Measurements from ENCODE around the gene ZNF608. TPM values are rescaled to one million over a fixed set of nuclear protein-coding genes. Genes with fewer than 3 reads are reported as not detected.

ZNF608 gene
- total and polyA plus RNA-seq, 2 experiments from 2014 or later, result 12.4 to 30.0 TPM

DNA sequence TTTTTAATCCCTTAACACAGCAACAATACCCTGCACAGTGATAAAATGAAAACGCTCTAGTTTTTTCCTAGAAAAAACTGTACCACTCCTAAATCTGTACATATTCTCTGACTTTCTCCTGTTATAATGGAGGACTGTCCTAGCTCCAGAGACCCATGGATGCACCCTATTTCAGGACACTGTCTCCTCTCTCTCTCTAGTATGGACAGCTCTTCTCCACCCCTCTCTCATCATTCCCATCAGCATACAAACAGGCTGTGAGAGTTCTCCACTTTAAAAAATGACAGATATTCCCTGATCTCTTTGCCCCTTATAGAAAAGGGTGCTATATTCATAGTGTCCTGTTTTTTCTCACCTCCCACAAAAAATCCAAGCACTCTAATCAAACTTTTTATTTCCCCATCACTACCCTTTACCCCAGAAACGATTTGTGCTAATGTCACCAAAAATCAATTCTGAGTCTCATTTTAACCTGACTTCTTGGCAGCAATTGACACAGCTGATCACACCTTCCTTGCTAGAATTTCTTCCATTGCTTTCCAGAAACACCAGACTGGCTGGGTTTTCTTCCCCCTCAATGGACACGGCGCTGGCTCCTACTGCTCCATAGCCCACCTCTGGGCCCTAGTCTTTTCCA lies 20.7 kb downstream of the ZNF608 start:
- no peak overlapping the region for H3K4me3 ChIP-seq
- H3K27ac ChIP-seq, result no peak overlapping the region
- DNase-seq (ENCODE audit: low spot score), result no peak
- peaks cover 92% of the 10 kb centered on the region for H3K79me2 ChIP-seq
- peaks cover 7% of the 10 kb centered on the region for H4K20me1 ChIP-seq (ENCODE audit: insufficient read depth, poor library complexity, severe bottlenecking)
- H3K36me3 ChIP-seq (replicated peaks; ENCODE audit: insufficient read depth, low read depth), result no peaks in the 10 kb centered on the region
- H3K4me2 ChIP-seq, result no peak overlapping the region
- H2AFZ ChIP-seq, result no peak overlapping the region
- TF ChIP-seq EZH2phosphoT487 (IDR thresholded peaks at IDR 0.05; ENCODE audit: low read depth, severe bottlenecking, unreplicated experiment) (no peak), EZH2 (IDR thresholded peaks at IDR 0.05; ENCODE audit: borderline replicate concordance) (no peak)
- TF ChIP-seq, protein P1, sequence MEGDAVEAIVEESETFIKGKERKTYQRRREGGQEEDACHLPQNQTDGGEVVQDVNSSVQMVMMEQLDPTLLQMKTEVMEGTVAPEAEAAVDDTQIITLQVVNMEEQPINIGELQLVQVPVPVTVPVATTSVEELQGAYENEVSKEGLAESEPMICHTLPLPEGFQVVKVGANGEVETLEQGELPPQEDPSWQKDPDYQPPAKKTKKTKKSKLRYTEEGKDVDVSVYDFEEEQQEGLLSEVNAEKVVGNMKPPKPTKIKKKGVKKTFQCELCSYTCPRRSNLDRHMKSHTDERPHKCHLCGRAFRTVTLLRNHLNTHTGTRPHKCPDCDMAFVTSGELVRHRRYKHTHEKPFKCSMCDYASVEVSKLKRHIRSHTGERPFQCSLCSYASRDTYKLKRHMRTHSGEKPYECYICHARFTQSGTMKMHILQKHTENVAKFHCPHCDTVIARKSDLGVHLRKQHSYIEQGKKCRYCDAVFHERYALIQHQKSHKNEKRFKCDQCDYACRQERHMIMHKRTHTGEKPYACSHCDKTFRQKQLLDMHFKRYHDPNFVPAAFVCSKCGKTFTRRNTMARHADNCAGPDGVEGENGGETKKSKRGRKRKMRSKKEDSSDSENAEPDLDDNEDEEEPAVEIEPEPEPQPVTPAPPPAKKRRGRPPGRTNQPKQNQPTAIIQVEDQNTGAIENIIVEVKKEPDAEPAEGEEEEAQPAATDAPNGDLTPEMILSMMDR (IDR thresholded peaks at IDR 0.05; ENCODE audit: poor library complexity), result no peak
- 87% methylated on average over 4 of the region's 4 CpGs for WGBS (ENCODE audit: low lambda C conversion rate, missing lambda C conversion rate)
- H3K9me2 ChIP-seq (replicated peaks; ENCODE audit: insufficient read depth), result no peaks in the 10 kb centered on the region
- no peaks in the 10 kb centered on the region for H3K9me3 ChIP-seq (ENCODE audit: low read depth)
- no peaks in the 10 kb centered on the region for H3K27me3 ChIP-seq
- H3K4me1 ChIP-seq (ENCODE audit: insufficient read depth), result peaks cover 18% of the 10 kb centered on the region

DNA sequence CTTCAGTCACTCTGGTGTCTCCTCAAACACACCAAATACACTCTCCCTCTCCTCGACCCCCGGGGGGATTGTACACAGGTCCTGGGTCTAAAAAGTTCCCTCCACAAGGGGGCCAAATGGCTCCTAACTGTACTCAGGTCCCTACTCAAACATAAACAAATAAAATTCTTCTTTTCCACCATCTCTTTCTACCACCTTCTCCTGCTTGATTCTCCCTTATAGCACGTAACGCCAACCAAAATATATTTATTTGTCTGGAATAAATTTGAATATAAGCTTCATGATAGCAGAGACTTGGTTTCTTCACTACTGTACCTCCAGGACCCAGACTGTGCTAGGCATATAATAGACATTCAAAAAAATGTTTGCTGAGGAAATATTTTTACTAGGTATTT lies 21.4 kb downstream of the ZNF608 start:
- TF ChIP-seq EZH2 (IDR thresholded peaks at IDR 0.05; ENCODE audit: borderline replicate concordance) (no peak), EZH2phosphoT487 (IDR thresholded peaks at IDR 0.05; ENCODE audit: low read depth, severe bottlenecking, unreplicated experiment) (no peak)
- TF ChIP-seq, protein P1 (IDR thresholded peaks at IDR 0.05; ENCODE audit: poor library complexity), result no peak
- Histone ChIP-seq H3K79me2 (peaks cover 90% of the 10 kb centered on the region), H3K4me3 (no peak overlapping the region), H3K27me3 (no peaks in the 10 kb centered on the region), H3K9me3 (ENCODE audit: low read depth) (no peaks in the 10 kb centered on the region), H2AFZ (no peak overlapping the region), H3K9me2 (replicated peaks; ENCODE audit: insufficient read depth) (no peaks in the 10 kb centered on the region), H3K27ac (no peak overlapping the region), H3K36me3 (replicated peaks; ENCODE audit: insufficient read depth, low read depth) (no peaks in the 10 kb centered on the region), H3K4me2 (no peak overlapping the region), H4K20me1 (ENCODE audit: insufficient read depth, poor library complexity, severe bottlenecking) (peaks cover 7% of the 10 kb centered on the region), H3K4me1 (ENCODE audit: insufficient read depth) (peaks cover 15% of the 10 kb centered on the region)
- WGBS (ENCODE audit: low lambda C conversion rate, missing lambda C conversion rate), result 81% methylated on average over 4 of the region's 4 CpGs
- DNase-seq (ENCODE audit: low spot score), result no peak

DNA sequence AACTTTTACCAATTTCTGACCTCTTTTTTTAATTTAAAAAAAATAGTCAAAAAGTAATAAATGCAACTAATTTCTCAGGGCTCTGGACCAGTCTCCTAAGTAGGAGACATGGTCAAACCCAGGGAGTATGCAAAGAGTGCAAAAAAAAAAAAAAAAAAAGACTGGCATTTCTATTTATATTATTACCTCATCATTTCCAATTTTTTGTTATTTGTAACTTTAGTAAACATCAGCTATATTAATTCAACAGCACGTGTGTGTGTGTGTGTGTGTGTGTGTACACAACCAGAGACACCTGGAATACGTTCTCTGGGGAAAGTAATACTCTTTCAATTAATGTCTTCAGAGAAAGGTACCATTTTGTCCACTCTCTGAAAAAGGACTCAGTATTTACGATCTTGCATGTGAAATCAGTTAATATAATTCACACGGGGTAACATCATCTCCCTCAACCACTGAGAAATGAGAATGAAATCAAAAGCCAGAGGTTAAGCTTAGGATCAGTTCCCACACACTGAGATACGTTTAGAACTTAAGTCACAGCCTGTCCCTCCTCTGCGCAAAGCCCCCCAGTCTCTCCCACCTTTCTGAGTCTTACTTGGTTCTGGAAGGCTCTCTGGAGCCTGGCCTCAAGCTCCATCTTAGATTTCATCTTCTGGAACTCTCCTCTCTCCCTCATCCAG lies 21.9 kb downstream of the ZNF608 start:
- WGBS (ENCODE audit: low lambda C conversion rate, missing lambda C conversion rate), result 88% methylated on average over 6 of the region's 6 CpGs
- TF ChIP-seq EZH2phosphoT487 (IDR thresholded peaks at IDR 0.05; ENCODE audit: low read depth, severe bottlenecking, unreplicated experiment) (no peak), EZH2 (IDR thresholded peaks at IDR 0.05; ENCODE audit: borderline replicate concordance) (no peak)
- TF ChIP-seq, protein P1 (IDR thresholded peaks at IDR 0.05; ENCODE audit: poor library complexity), result no peak

More for the DNA sequence above, 21.9 kb downstream of the ZNF608 start:
- Histone ChIP-seq H3K4me3 (no peak overlapping the region), H2AFZ (no peak overlapping the region), H3K4me1 (ENCODE audit: insufficient read depth) (peaks cover 15% of the 10 kb centered on the region), H3K9me3 (ENCODE audit: low read depth) (no peaks in the 10 kb centered on the region), H3K27ac (no peak overlapping the region), H3K9me2 (replicated peaks; ENCODE audit: insufficient read depth) (no peaks in the 10 kb centered on the region), H3K79me2 (peaks cover 90% of the 10 kb centered on the region), H4K20me1 (ENCODE audit: insufficient read depth, poor library complexity, severe bottlenecking) (peaks cover 7% of the 10 kb centered on the region), H3K36me3 (replicated peaks; ENCODE audit: insufficient read depth, low read depth) (no peaks in the 10 kb centered on the region), H3K4me2 (no peak overlapping the region), H3K27me3 (no peaks in the 10 kb centered on the region)
- no peak for DNase-seq (ENCODE audit: low spot score)

Data from hepatocyte (in vitro differentiated cells).